Lower leg skin (tissue), 4 donors: Measurements from ENCODE around the gene TREH. TPM values are rescaled to one million over a fixed set of nuclear protein-coding genes. Genes with fewer than 3 reads are reported as not detected.
A peak's percentile ranks its signal among the peaks of the same experiment; 100 is the strongest.
"Not testable (repeated sequence)": the region's sequence is repeated elsewhere in the genome, so short reads cannot be mapped to it uniquely, and the experiment has no call there.

Experiments used
- DNase-seq, 2 donors: peaks; one replicate each; pipeline ENCODE4 v3.0.0-alpha.2; 2019; ENCODE audit warnings: low spot score in 2 of 2
- H3K4me3 ChIP-seq: fragments of 200-600 bp; sonication (generic); 2 replicates; pipeline ENCODE4 v1.5.1; 2017; ENCODE audit warnings: mild to moderate bottlenecking, low read depth; ENCODE audit not compliant: poor library complexity, severe bottlenecking
- POLR2A ChIP-seq, 2 donors: fragments of 450-650 bp; IDR thresholded peaks; one replicate each; pipeline ENCODE4 v1.6.1; 2016 to 2017; ENCODE audit warnings: antibody characterized with exemption in 2 of 2, mild to moderate bottlenecking in 1 of 2, moderate library complexity in 1 of 2
- WGBS, 2 donors: methylation state at CpG; one replicate each; pipeline ENCODE4 v1.1.5; 2018; 5-methylcytosine and 5-hydroxymethylcytosine counted together
- intact Hi-C: fragments of 100-400 bp; cut with DNase I; formaldehyde crosslinking; loops from one replicate; pipeline ENCODE4 v1.15.0; 2023; ENCODE audit warnings: low total_unique reads
- total RNA-seq, 4 donors: library from RNA; depleted of rRNA; stranded (reverse); fragments of >200 nt; gene quantifications; one replicate each; pipeline ENCODE4 v1.1.0, GENCODE V29; 2016
- TF ChIP-seq, protein P1 (sequence below), 3 donors: fragments of 450-650 bp; IDR thresholded peaks; one replicate each; pipeline ENCODE4 v1.5.1; 2016; ENCODE audit warnings: antibody characterized with exemption in 3 of 3, mild to moderate bottlenecking in 3 of 3, moderate library complexity in 2 of 3

The TREH gene
- total RNA-seq, 4 donors from 2014 or later: not detected

DNA sequence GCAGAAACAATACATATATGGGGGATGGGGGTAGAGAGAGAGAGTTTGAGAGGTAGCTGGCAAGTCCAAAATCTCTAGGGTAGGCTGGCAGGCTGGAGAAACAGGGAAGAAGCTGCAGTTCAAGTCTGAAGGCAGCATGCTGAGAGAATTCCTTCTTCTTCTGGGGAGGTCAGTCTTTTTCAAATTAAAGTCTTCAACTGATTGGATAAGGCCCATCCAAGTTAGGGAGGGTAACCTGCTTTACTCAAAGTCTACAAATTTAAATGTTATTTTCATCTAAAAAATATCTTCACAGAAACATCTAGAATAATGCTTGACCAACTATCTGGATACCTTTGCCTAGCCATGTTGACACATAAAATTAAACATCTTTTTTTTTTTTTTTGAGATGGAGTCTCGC, 2.9 kb upstream of the TREH start:
- no peak for TF ChIP-seq POLR2A (IDR thresholded peaks at IDR 0.05)
- TF ChIP-seq, protein P1, sequence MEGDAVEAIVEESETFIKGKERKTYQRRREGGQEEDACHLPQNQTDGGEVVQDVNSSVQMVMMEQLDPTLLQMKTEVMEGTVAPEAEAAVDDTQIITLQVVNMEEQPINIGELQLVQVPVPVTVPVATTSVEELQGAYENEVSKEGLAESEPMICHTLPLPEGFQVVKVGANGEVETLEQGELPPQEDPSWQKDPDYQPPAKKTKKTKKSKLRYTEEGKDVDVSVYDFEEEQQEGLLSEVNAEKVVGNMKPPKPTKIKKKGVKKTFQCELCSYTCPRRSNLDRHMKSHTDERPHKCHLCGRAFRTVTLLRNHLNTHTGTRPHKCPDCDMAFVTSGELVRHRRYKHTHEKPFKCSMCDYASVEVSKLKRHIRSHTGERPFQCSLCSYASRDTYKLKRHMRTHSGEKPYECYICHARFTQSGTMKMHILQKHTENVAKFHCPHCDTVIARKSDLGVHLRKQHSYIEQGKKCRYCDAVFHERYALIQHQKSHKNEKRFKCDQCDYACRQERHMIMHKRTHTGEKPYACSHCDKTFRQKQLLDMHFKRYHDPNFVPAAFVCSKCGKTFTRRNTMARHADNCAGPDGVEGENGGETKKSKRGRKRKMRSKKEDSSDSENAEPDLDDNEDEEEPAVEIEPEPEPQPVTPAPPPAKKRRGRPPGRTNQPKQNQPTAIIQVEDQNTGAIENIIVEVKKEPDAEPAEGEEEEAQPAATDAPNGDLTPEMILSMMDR (IDR thresholded peaks at IDR 0.05): no peak
- no peak for DNase-seq
- no peak overlapping the region for H3K4me3 ChIP-seq
- intact Hi-C loops: no loop called here
- WGBS, 2 donors: 89 to 96% methylated on average over 1 of the region's 1 CpG

DNA sequence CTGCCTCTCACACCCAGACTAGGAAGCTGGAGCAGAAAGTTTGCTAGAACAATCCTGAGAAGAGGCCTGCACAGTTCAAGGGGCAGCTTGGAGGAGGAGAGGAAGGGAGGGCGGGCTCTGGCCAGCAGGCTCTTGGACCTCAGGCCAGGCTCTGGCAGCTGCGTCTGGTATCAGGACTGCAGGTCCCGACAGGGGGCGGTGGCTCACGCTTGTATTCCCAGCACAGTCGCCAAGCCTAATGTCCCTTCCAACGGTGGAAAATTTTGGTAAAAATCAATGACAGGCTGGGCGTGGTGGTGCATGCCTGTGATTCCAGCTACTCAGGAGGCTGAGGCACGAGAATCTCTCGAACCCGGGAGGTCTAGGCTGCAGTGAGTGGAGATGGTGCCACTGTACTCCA, 542 bp downstream of the TREH start:
- H3K4me3 ChIP-seq, intact Hi-C loops: not testable (repeated sequence)
- 35 to 36% methylated on average over 11 of the region's 11 CpGs for WGBS, 2 donors
- peak in 1 of 2 donors; percentile 82 for DNase-seq

DNA sequence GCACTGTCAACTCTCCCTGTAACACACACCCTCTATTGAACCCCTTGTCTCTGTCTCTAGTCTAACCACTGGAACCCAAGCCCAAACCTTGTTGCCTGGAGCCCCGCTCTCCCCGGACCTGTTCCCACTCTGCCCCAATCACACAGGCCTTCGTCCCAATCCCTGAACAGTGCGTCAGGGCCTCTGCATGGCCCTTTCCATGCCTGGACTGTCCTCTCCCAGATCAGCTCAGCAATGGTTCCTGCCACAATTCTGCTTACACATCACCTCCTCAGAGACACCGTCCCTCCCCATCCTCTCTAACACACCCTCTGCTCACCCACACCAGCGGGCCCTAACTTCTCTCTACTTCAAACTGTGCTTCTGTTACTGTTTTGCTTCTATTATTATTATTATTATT, 1.5 kb downstream of the TREH start:
- WGBS, 2 donors: 97% methylated on average over 6 of the region's 6 CpGs
- no peak overlapping the region for H3K4me3 ChIP-seq
- intact Hi-C loops: no loop called here
- no peak for TF ChIP-seq POLR2A (IDR thresholded peaks at IDR 0.05)
- DNase-seq: peak in 1 of 2 donors; percentile 53

DNA sequence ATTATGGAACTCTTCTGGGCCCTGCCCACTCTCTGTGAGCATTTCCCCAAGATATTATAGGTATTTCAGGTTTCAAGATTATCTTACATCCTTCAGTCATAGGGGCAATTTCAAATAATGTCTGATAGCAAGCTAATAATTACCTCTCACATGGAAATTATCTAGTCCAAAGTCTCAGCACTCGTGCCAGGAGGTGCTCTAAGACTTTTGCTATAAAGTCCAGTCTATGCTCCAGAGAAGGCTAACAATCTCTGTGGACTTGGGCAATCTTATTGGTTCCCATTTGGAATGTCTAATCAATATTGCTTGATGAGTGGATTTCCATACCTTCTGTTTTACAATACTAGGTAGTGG, 5.4 kb downstream of the TREH start:
- no peak overlapping the region for H3K4me3 ChIP-seq
- intact Hi-C loops: no loop called here
- WGBS, 2 donors: 74 to 93% methylated on average over 1 of the region's 1 CpG
- TF ChIP-seq, protein P1 (IDR thresholded peaks at IDR 0.05): no peak
- no peak for TF ChIP-seq POLR2A (IDR thresholded peaks at IDR 0.05)
- no peak for DNase-seq

DNA sequence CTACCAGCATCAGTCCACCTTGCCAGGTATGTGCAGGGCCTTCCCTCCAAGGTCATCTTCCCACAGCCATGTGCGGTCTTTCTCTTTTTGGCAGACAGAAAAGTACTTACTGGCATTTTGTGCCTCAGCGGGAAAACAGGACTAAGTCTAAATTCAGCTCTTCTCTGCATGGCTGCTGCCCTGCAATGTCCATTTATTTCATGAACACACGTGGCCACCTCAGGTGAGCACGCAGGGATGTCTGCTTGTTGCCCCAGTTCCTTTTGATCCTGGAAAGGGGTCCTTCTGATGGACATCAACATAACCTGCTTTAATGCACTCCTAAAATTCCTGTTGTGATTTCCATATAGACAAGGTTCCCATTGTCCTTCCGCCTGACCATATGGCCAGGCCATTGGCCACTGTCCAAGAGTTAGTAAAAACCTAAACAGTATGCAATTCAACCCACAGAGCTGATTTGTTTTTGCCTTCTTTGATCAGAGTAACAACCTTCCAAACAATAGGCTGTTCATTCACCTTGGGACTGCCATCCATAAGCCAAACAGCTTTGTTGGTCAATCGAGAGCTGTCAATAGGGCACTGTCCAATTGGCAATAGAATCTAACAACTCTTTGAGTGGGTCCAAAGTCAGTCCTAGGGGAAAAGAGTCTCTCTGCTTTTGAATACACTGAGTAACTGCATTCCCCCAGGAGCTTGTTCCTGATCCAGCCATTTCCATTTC, 5.9 kb downstream of the TREH start:
- DNase-seq: no peak
- TF ChIP-seq, protein P1 (IDR thresholded peaks at IDR 0.05): no peak
- TF ChIP-seq POLR2A (IDR thresholded peaks at IDR 0.05): no peak
- intact Hi-C loops: no loop called here
- no peak overlapping the region for H3K4me3 ChIP-seq
- whole genome bisulfite sequencing, 2 donors: 81 to 88% methylated on average over 6 of the region's 6 CpGs

DNA sequence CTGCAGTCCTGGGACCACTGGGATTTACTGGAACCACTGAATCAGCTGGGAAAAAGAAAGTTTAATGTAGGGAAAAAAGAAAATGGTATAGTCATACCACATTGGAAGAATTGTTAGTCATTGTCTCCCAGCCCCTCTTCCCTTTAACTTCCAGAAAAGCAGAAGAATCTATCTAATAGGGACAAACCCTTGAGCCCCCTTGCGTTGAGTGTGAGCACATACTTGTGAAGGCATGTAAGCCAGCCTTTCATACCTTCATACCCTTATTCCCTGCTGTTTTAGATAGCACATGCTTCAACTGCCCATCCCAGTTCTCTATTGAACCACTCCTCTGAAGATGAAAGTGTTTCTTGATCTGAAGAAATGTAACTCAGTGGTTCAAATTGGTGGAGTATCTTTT, 6.6 kb downstream of the TREH start:
- intact Hi-C loops: no loop called here
- TF ChIP-seq, protein P1 (IDR thresholded peaks at IDR 0.05): no peak
- no peak for TF ChIP-seq POLR2A (IDR thresholded peaks at IDR 0.05)
- WGBS, 2 donors: 64 to 72% methylated on average over 1 of the region's 1 CpG
- no peak for DNase-seq
- no peak overlapping the region for H3K4me3 ChIP-seq

DNA sequence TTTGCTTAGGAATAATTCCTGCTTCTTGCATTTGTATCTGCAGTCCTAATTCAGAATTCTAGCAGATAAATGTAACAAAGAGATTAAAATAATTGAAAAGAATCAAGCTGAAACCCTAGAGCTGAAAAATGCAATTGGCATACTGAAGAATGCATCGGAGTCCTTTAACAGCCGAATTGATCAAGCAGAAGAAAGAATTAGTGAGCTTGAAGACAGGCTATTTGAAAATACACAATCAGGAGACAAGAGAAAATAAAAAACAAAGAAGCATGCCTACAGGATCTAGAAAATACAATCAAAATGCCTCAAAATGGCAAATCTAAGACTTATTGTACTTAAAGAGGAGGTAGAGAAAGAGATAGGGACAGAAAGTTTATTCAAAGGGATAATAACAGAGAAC, 8.2 kb downstream of the TREH start:
- no peak overlapping the region for H3K4me3 ChIP-seq
- TF ChIP-seq, protein P1 (IDR thresholded peaks at IDR 0.05): no peak
- TF ChIP-seq POLR2A (IDR thresholded peaks at IDR 0.05): no peak
- WGBS, 2 donors: 95 to 97% methylated on average over 2 of the region's 2 CpGs
- no peak for DNase-seq
- intact Hi-C loops: no loop called here
